Transverse colon (tissue), 4 donors: ENCODE results near the gene CHCHD3.

Source experiments
- POLR2AphosphoS5 ChIP-seq, 3 donors: sonication (generic); formaldehyde crosslinking; IDR thresholded peaks; one replicate each; pipeline ENCODE4 v1.6.1; 2016; ENCODE audit warnings: antibody characterized with exemption in 3 of 3
- TF ChIP-seq, protein P1 (sequence below), 5 experiments: fragments of 200-600 bp in 3 of 5; fragments of 450-650 bp in 2 of 5; sonication (generic) in 3 of 5; IDR thresholded peaks; 1 replicate in 2 of 5; 2 replicates in 3 of 5; pipeline ENCODE4 v1.5.1; 2016 to 2017; ENCODE audit warnings: antibody characterized with exemption in 5 of 5, inconsistent platforms in 3 of 5, mild to moderate bottlenecking in 2 of 5, moderate library complexity in 1 of 5

DNA sequence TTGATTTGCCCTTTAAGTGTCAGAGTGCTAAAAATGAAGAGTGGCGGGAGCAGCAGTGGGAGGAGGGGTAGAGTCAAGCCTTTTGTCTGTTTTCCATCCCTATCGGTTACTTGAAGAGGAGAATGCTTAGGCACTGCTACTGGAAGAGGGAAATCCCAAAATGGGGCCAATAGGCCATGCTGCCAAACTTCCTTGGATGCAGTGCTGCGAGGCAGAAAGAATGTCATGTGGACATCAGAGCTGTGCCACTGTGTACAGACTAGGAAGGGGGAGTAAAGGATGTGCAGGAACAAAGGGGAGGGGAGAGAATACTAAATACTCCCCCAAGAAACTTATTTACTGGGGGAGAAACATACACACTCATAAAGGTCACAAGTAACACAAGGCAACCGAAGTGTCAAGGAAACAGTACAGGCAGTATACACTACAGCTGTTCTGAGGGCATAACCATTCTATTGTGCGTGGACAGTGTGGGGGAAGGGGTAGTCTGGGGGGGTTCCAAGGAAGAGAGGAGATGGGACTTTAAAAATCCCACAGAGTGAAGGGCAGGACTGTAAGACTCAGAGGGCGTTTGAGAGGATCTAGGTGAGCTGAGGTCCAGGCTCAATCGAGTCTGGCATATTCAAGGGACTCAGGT, 276.9 kb downstream of the CHCHD3 start:
- no peak for TF ChIP-seq POLR2AphosphoS5 (IDR thresholded peaks at IDR 0.05)
- TF ChIP-seq, protein P1, sequence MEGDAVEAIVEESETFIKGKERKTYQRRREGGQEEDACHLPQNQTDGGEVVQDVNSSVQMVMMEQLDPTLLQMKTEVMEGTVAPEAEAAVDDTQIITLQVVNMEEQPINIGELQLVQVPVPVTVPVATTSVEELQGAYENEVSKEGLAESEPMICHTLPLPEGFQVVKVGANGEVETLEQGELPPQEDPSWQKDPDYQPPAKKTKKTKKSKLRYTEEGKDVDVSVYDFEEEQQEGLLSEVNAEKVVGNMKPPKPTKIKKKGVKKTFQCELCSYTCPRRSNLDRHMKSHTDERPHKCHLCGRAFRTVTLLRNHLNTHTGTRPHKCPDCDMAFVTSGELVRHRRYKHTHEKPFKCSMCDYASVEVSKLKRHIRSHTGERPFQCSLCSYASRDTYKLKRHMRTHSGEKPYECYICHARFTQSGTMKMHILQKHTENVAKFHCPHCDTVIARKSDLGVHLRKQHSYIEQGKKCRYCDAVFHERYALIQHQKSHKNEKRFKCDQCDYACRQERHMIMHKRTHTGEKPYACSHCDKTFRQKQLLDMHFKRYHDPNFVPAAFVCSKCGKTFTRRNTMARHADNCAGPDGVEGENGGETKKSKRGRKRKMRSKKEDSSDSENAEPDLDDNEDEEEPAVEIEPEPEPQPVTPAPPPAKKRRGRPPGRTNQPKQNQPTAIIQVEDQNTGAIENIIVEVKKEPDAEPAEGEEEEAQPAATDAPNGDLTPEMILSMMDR (IDR thresholded peaks at IDR 0.05): no peak
